MM.1S (cell line): ENCODE measurements around the gene IGSF11.

Experiments used
- DNase-seq: peaks from one replicate; pipeline ENCODE4 v3.0.0-alpha.2; 2015
- H2AFZ ChIP-seq: fragments of 300-600 bp; sonication (generic); 2 replicates; pipeline ENCODE4 v1.6.0; 2016; ENCODE audit warnings: antibody characterized with exemption, low read length
- H3F3A ChIP-seq: fragments of 300-600 bp; sonication (generic); 2 replicates; pipeline ENCODE4 v1.6.1; 2016; ENCODE audit warnings: mild to moderate bottlenecking, antibody characterized with exemption, low read length, moderate library complexity, mixed read lengths; ENCODE audit not compliant: insufficient read depth
- H3K27ac ChIP-seq: fragments of 300-600 bp; sonication (generic); 2 replicates; pipeline ENCODE4 v1.5.1; 2016; ENCODE audit warnings: mild to moderate bottlenecking, low read length
- H3K27me3 ChIP-seq: fragments of 300-600 bp; sonication (generic); replicated peaks from 2 replicates; pipeline ENCODE4 v1.6.0; 2016; ENCODE audit warnings: low read length; ENCODE audit not compliant: insufficient read depth
- H3K36me3 ChIP-seq: fragments of 300-600 bp; sonication (generic); replicated peaks from 2 replicates; pipeline ENCODE4 v1.6.1; 2016; ENCODE audit warnings: mild to moderate bottlenecking, low read length, mixed read lengths; ENCODE audit not compliant: insufficient read depth
- H3K4me1 ChIP-seq: fragments of 300-600 bp; sonication (generic); 2 replicates; pipeline ENCODE4 v1.6.1; 2016; ENCODE audit warnings: low read length, mixed read lengths
- H3K4me2 ChIP-seq: fragments of 300-600 bp; sonication (generic); 2 replicates; pipeline ENCODE4 v1.6.0; 2016; ENCODE audit warnings: low read depth, low read length
- H3K4me3 ChIP-seq: fragments of 300-600 bp; sonication (generic); 2 replicates; pipeline ENCODE4 v1.5.1; 2016; ENCODE audit warnings: low read length, mixed read lengths
- H3K79me2 ChIP-seq: fragments of 300-600 bp; sonication (generic); 2 replicates; pipeline ENCODE4 v1.6.1; 2016; ENCODE audit warnings: mixed run types, low read length, mixed read lengths
- H3K9ac ChIP-seq: fragments of 300-600 bp; sonication (generic); 2 replicates; pipeline ENCODE4 v1.6.1; 2016; ENCODE audit warnings: low read length, mixed read lengths
- H3K9me2 ChIP-seq: fragments of 300-600 bp; sonication (generic); replicated peaks from 2 replicates; pipeline ENCODE4 v1.6.1; 2016; ENCODE audit warnings: mild to moderate bottlenecking, low read length, mixed read lengths; ENCODE audit not compliant: insufficient read depth
- H3K9me3 ChIP-seq: fragments of 300-600 bp; sonication (generic); replicated peaks from 2 replicates; pipeline ENCODE4 v1.6.1; 2016; ENCODE audit warnings: mild to moderate bottlenecking, low read length, mixed read lengths; ENCODE audit not compliant: insufficient read depth
- H4K20me1 ChIP-seq: fragments of 300-600 bp; sonication (generic); 2 replicates; pipeline ENCODE4 v1.6.1; 2016; ENCODE audit warnings: mild to moderate bottlenecking, low read length, moderate library complexity, mixed read lengths; ENCODE audit not compliant: insufficient read depth
- CTCF ChIP-seq: fragments of 300-600 bp; sonication (generic); IDR thresholded peaks from 2 replicates; pipeline ENCODE4 v1.5.1; 2016; ENCODE audit warnings: antibody characterized with exemption, low read length, mixed read lengths
- EZH2 ChIP-seq: fragments of 300-600 bp; sonication (generic); optimal IDR thresholded peaks from 2 replicates; pipeline ENCODE3; 2017; ENCODE audit warnings: low read depth, mild to moderate bottlenecking, antibody characterized with exemption, low read length, mixed read lengths
- EZH2phosphoT487 ChIP-seq: fragments of 300-600 bp; sonication (generic); IDR thresholded peaks from 2 replicates; pipeline ENCODE4 v1.6.1; 2018; ENCODE audit warnings: antibody characterized with exemption, low read length

Gene IGSF11

GRCh38 chr3:118882353-118882947 is 152.2 kb downstream of the IGSF11 start:
- no peak overlapping the region for H3K27ac ChIP-seq

GRCh38 chr3:118868051-118868450 is 166.6 kb downstream of the IGSF11 start:
- no peak for DNase-seq

More at GRCh38 chr3:118882353-118882947, 152.2 kb downstream of the IGSF11 start:
- no peaks in the 10 kb centered on the region for H3K9me3 ChIP-seq
- H3K4me3 ChIP-seq: no peak overlapping the region
- TF ChIP-seq EZH2phosphoT487 (no peak), CTCF (peak; percentile 74)
- H4K20me1 ChIP-seq: no peaks in the 10 kb centered on the region
- peak; percentile 58 for DNase-seq
- no peaks in the 10 kb centered on the region for H3K79me2 ChIP-seq
- H3K36me3 ChIP-seq: no peaks in the 10 kb centered on the region
- no peaks in the 10 kb centered on the region for H3K9me2 ChIP-seq
- H2AFZ ChIP-seq: no peak overlapping the region
- H3K4me1 ChIP-seq: no peaks in the 10 kb centered on the region
- H3K4me2 ChIP-seq: no peak overlapping the region
- H3F3A ChIP-seq: no peaks in the 10 kb centered on the region
- H3K9ac ChIP-seq: no peak overlapping the region
- no peaks in the 10 kb centered on the region for H3K27me3 ChIP-seq

GRCh38 chr3:118863731-118864322 is 170.8 kb downstream of the IGSF11 start:
- no peaks in the 10 kb centered on the region for H3K9me3 ChIP-seq
- no peak overlapping the region for H3K4me2 ChIP-seq
- H3K4me1 ChIP-seq: no peaks in the 10 kb centered on the region
- no peak for DNase-seq
- TF ChIP-seq CTCF (peak; percentile 28), EZH2phosphoT487 (no peak)
- H3K9ac ChIP-seq: no peak overlapping the region
- H3F3A ChIP-seq: no peaks in the 10 kb centered on the region
- no peaks in the 10 kb centered on the region for H3K27me3 ChIP-seq
- H3K79me2 ChIP-seq: no peaks in the 10 kb centered on the region
- no peak overlapping the region for H2AFZ ChIP-seq
- H3K9me2 ChIP-seq: no peaks in the 10 kb centered on the region
- no peak overlapping the region for H3K27ac ChIP-seq
- H3K4me3 ChIP-seq: no peak overlapping the region
- no peaks in the 10 kb centered on the region for H4K20me1 ChIP-seq
- no peaks in the 10 kb centered on the region for H3K36me3 ChIP-seq

More at GRCh38 chr3:118868051-118868450, 166.6 kb downstream of the IGSF11 start:
- H3K27me3 ChIP-seq: no peaks in the 10 kb centered on the region
- no peak overlapping the region for H3K27ac ChIP-seq
- H3K9ac ChIP-seq: no peak overlapping the region
- H3K79me2 ChIP-seq: no peaks in the 10 kb centered on the region
- H2AFZ ChIP-seq: no peak overlapping the region
- H3F3A ChIP-seq: no peaks in the 10 kb centered on the region
- H3K4me1 ChIP-seq: no peaks in the 10 kb centered on the region
- H3K4me3 ChIP-seq: no peak overlapping the region
- H3K9me3 ChIP-seq: no peaks in the 10 kb centered on the region
- no peak for TF ChIP-seq EZH2phosphoT487
- no peak for TF ChIP-seq EZH2
- TF ChIP-seq CTCF: no peak
- no peaks in the 10 kb centered on the region for H3K36me3 ChIP-seq
- H4K20me1 ChIP-seq: no peaks in the 10 kb centered on the region
- H3K4me2 ChIP-seq: no peak overlapping the region
- no peaks in the 10 kb centered on the region for H3K9me2 ChIP-seq
